Bronchial epithelial cell (primary cell): ENCODE measurements around the gene ADD1. TPM values are rescaled to one million over a fixed set of nuclear protein-coding genes. Genes with fewer than 3 reads are reported as not detected.

Experiments
- DNase-seq: peaks from one replicate; pipeline ENCODE4 v3.0.0-alpha.2; 2010; ENCODE audit warnings: low read depth
- FAIRE-seq: peaks from 2 replicates; lab custom pipeline; 2011; peaks lifted over from hg19 to GRCh38; lab: Jason Lieb, UNC
- H3K27me3 ChIP-seq: 2 replicates; pipeline ENCODE4 v1.5.1; 2011; ENCODE audit warnings: low read length; ENCODE audit not compliant: control insufficient read depth, insufficient read depth
- H3K36me3 ChIP-seq: 2 replicates; pipeline ENCODE4 v1.5.1; 2011; ENCODE audit warnings: low read length; ENCODE audit not compliant: control insufficient read depth, insufficient read depth
- H3K4me3 ChIP-seq: 2 replicates; pipeline ENCODE4 v1.5.1; 2011; ENCODE audit warnings: mild to moderate bottlenecking, low read depth, low read length, control low read depth
- CTCF ChIP-seq: IDR thresholded peaks from 2 replicates; pipeline ENCODE4 v1.5.1; 2011; ENCODE audit warnings: mild to moderate bottlenecking, moderate library complexity, low read length, control low read depth, inconsistent platforms; ENCODE audit not compliant: insufficient read depth, severe bottlenecking
- total RNA-seq: library from RNA; depleted of rRNA; stranded (reverse); fragments of >200 nt; gene quantifications from 2 replicates; pipeline ENCODE4 v1.2.1, GENCODE V29; 2014

The ADD1 gene
- total RNA-seq, 1 donor from 2014 or later: 71.9 TPM

- Histone ChIP-seq H3K4me3 (no peak overlapping the region), H3K27me3 (no peaks in the 10 kb centered on the region), H3K36me3 (peaks cover 44% of the 10 kb centered on the region)
- no peak for FAIRE-seq
- DNase-seq: no peak
- no peak for TF ChIP-seq CTCF
These were observed 23.2 kb upstream of the ADD1 start for GRCh38 chr4:2820216-2820982.

GRCh38 chr4:2822461-2823300 is 21.0 kb upstream of the ADD1 start:
- H3K4me3 ChIP-seq: no peak overlapping the region
- TF ChIP-seq CTCF: no peak
- H3K27me3 ChIP-seq: no peaks in the 10 kb centered on the region
- no peak for FAIRE-seq
- no peak for DNase-seq
- peaks cover 59% of the 10 kb centered on the region for H3K36me3 ChIP-seq

- H3K36me3 ChIP-seq: peaks cover 64% of the 10 kb centered on the region
- no peak overlapping the region for H3K4me3 ChIP-seq
- no peak for FAIRE-seq
- no peak for DNase-seq
- no peak for TF ChIP-seq CTCF
- H3K27me3 ChIP-seq: no peaks in the 10 kb centered on the region
These were observed 20.4 kb upstream of the ADD1 start for GRCh38 chr4:2823301-2823670.

GRCh38 chr4:2823671-2824328 is 19.8 kb upstream of the ADD1 start:
- no peak for TF ChIP-seq CTCF
- Histone ChIP-seq H3K36me3 (peaks cover 66% of the 10 kb centered on the region), H3K27me3 (no peaks in the 10 kb centered on the region), H3K4me3 (no peak overlapping the region)
- DNase-seq: no peak
- no peak for FAIRE-seq

GRCh38 chr4:2824329-2824835 is 19.3 kb upstream of the ADD1 start:
- Histone ChIP-seq H3K27me3 (no peaks in the 10 kb centered on the region), H3K36me3 (peaks cover 66% of the 10 kb centered on the region), H3K4me3 (no peak overlapping the region)
- no peak for DNase-seq
- FAIRE-seq: no peak
- TF ChIP-seq CTCF: no peak
